ENCODE data around the gene WHRN. TPM values are rescaled to one million over a fixed set of nuclear protein-coding genes. Genes with fewer than 3 reads are reported as not detected.

Gene WHRN
- total RNA-seq, 4 donors from 2014 or later: 3.7 to 13.2 (median 6.0) TPM

GRCh38 chr9:114484215-114484853 lies 20.9 kb downstream of the WHRN start:
- Histone ChIP-seq H3K36me3 (no peaks in the 10 kb centered on the region), H3K27me3 (no peaks in the 10 kb centered on the region), H3K27ac (no peak overlapping the region), H3K9me3 (no peaks in the 10 kb centered on the region), H3K4me3 (no peak overlapping the region), H3K4me1 (no peaks in the 10 kb centered on the region)
- 59 to 67% methylated on average over 9 of the region's 9 CpGs for WGBS, 2 donors
- no peak for TF ChIP-seq CTCF (IDR thresholded peaks at IDR 0.05)
- no peak for TF ChIP-seq EP300 (IDR thresholded peaks at IDR 0.05)
- no peak for TF ChIP-seq POLR2A (IDR thresholded peaks at IDR 0.05)
- no peak for DNase-seq (ENCODE audit: low spot score in 2 of 2)

- TF ChIP-seq CTCF (IDR thresholded peaks at IDR 0.05) (no peak), EP300 (IDR thresholded peaks at IDR 0.05) (no peak), POLR2A (IDR thresholded peaks at IDR 0.05) (no peak)
- 86 to 89% methylated on average over 3 of the region's 3 CpGs for WGBS, 2 donors
These were observed 21.8 kb downstream of the WHRN start for GRCh38 chr9:114483499-114483898.

GRCh38 chr9:114482593-114482992 lies 22.7 kb downstream of the WHRN start:
- TF ChIP-seq POLR2A (IDR thresholded peaks at IDR 0.05): no peak
- TF ChIP-seq CTCF (IDR thresholded peaks at IDR 0.05): no peak
- no peak for TF ChIP-seq EP300 (IDR thresholded peaks at IDR 0.05)
- Histone ChIP-seq H3K27ac (no peak overlapping the region), H3K36me3 (no peaks in the 10 kb centered on the region), H3K9me3 (no peaks in the 10 kb centered on the region), H3K4me1 (no peaks in the 10 kb centered on the region), H3K4me3 (no peak overlapping the region), H3K27me3 (no peaks in the 10 kb centered on the region)
- 52 to 59% methylated on average over 10 of the region's 10 CpGs for WGBS, 2 donors
- DNase-seq (ENCODE audit: low spot score in 2 of 2): no peak

More at GRCh38 chr9:114483499-114483898, 21.8 kb downstream of the WHRN start:
- H3K4me3 ChIP-seq: no peak overlapping the region
- no peaks in the 10 kb centered on the region for H3K36me3 ChIP-seq
- no peaks in the 10 kb centered on the region for H3K27me3 ChIP-seq
- DNase-seq (ENCODE audit: low spot score in 2 of 2): no peak
- no peak overlapping the region for H3K27ac ChIP-seq
- no peaks in the 10 kb centered on the region for H3K4me1 ChIP-seq
- no peaks in the 10 kb centered on the region for H3K9me3 ChIP-seq

- H3K36me3 ChIP-seq: no peaks in the 10 kb centered on the region
- H3K4me1 ChIP-seq: no peaks in the 10 kb centered on the region
- TF ChIP-seq CTCF (IDR thresholded peaks at IDR 0.05) (no peak), POLR2A (IDR thresholded peaks at IDR 0.05) (no peak), EP300 (IDR thresholded peaks at IDR 0.05) (no peak)
- H3K4me3 ChIP-seq: no peak overlapping the region
- H3K27ac ChIP-seq: no peak overlapping the region
- no peak for DNase-seq (ENCODE audit: low spot score in 2 of 2)
- WGBS, 2 donors: 86 to 91% methylated on average over 5 of the region's 5 CpGs
- no peaks in the 10 kb centered on the region for H3K9me3 ChIP-seq
- no peaks in the 10 kb centered on the region for H3K27me3 ChIP-seq
These were observed 23.5 kb downstream of the WHRN start for GRCh38 chr9:114481789-114482188.

GRCh38 chr9:114480746-114481435 lies 24.4 kb downstream of the WHRN start:
- Histone ChIP-seq H3K4me3 (no peak overlapping the region), H3K27me3 (no peaks in the 10 kb centered on the region), H3K36me3 (no peaks in the 10 kb centered on the region), H3K27ac (peak overlapping the region in 1 of 4 donors; percentile 13), H3K4me1 (no peaks in the 10 kb centered on the region), H3K9me3 (no peaks in the 10 kb centered on the region)
- 65 to 80% methylated on average over 4 of the region's 4 CpGs for WGBS, 2 donors
- DNase-seq (ENCODE audit: low spot score in 2 of 2): no peak
- TF ChIP-seq EP300 (IDR thresholded peaks at IDR 0.05) (no peak), POLR2A (IDR thresholded peaks at IDR 0.05) (no peak), CTCF (IDR thresholded peaks at IDR 0.05) (no peak)

All from tibial nerve (tissue), 4 donors.